OCI-M1 (cell line): ENCODE data around the gene CYP26B1.

Experiments used
- DNase-seq: peaks from one replicate; lab custom pipeline; 2025; lab: John Stamatoyannopoulos, UW

The CYP26B1 gene

DNA sequence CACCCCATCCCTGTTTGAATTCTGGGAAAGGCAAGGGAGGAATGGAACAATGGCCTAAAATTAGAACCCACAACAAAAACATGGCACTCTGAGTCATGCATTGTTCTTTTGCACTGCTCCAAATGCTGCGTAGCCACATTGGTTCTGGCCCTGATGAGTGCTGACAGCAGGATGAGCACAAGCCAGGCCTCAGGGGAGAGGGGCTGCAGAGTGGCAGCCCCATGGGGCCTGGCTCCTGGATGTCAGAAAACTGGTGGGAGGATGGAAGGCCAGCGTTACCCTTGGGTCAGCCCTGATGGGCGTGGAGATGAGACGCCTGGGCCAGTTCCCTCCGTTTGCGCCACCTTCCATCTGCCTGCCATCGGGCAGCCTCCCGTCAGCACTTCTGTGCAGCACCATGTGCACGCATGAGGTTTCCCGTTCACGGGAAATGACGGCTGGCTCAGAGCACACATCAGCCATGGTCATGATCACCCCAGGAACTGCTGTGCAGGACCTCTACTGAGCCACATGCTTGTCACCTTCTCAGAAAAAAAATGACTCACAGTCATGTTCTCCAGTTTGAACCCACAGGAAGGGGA lies 65.6 kb downstream of the CYP26B1 start:
- DNase-seq, result no peak

DNA sequence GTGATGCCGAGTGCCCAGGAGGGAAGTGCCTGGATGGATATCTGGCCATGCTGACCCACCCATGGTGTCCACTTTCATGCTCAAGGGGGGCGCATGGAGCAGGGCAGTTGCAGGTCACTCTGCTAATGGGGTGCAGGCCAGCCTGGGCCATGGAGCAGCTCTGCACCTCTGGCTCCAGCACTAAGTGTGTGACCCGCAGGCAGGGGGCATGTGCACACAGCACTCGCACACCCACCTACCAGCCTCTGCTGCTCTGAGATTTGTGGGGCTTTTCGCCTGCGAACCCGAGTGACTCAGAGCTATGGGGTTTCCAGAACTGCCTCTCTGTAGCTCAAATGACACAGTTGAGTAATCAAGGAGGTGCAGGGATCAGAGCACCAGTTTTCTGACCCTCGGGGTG lies 66.2 kb downstream of the CYP26B1 start:
- DNase-seq, result no peak

DNA sequence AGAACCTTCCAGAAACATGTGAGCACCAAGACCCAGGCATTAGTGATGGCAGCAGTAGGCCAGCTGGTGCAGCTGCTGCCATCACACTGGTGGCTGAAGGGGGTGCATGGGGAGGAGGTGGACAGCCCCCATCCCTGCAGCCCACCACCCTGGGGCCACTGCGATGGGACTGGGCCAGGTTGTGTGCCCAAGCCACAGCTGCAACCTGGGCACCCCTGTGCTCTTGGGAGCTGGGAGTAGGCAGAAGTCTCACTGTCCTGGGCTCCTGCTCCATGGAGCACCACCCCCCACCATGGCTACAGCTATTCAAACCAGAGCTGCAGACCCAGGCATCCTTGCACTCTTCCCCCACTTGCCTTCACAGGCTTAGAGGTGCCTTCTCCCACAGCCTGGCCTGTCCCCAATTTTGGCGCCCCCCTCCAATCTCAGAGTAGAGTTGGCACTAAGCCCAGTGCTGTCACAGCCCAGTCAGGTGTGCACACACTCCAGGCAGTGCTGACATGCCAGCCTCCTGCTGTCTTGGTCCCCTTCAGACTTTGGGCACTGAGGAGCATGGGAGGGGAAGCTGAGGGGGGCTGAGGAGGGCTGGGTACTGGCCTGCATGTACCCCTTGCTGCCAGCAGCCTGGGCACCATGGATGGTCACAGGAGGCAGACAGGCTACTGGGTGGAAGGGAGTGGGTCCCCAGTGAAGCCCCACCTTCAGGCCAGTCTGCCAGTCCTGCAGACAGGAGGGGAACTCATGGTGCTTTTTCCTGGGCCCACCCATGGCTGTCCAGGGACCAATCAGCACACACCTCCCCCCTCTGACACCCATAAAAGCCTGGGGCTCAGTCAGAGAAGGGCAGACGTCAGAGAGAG lies 67.1 kb downstream of the CYP26B1 start:
- no peak for DNase-seq
